HEK293T (cell line): Measurements from ENCODE around the gene INTS7.

ENCODE experiments used
- BHLHE40 ChIP-seq: fragments of 450-650 bp; IDR thresholded peaks from 2 replicates; pipeline ENCODE4 v1.6.1; 2016; ENCODE audit warnings: mild to moderate bottlenecking, moderate library complexity, borderline replicate concordance
- CTBP1 ChIP-seq: fragments of 450-650 bp; IDR thresholded peaks from 2 replicates; pipeline ENCODE4 v1.6.1; 2016; ENCODE audit warnings: borderline replicate concordance
- ELF4 ChIP-seq: fragments of 450-650 bp; IDR thresholded peaks from 2 replicates; pipeline ENCODE4 v1.6.1; 2017; ENCODE audit warnings: antibody characterized with exemption
- FOXA1 ChIP-seq: fragments of 450-650 bp; IDR thresholded peaks from 2 replicates; pipeline ENCODE4 v1.6.1; 2016; ENCODE audit warnings: mild to moderate bottlenecking
- FOXK2 ChIP-seq: fragments of 450-650 bp; IDR thresholded peaks from 2 replicates; pipeline ENCODE4 v1.6.1; 2016; ENCODE audit warnings: mild to moderate bottlenecking
- FOXM1 ChIP-seq: fragments of 450-650 bp; IDR thresholded peaks from 2 replicates; pipeline ENCODE4 v1.6.1; 2017; ENCODE audit warnings: mild to moderate bottlenecking, borderline replicate concordance
- HDGF ChIP-seq: fragments of 450-650 bp; IDR thresholded peaks from 2 replicates; pipeline ENCODE4 v1.6.1; 2017; ENCODE audit warnings: antibody characterized with exemption, borderline replicate concordance
- L3MBTL2 ChIP-seq: fragments of 450-650 bp; conservative IDR thresholded peaks from 2 replicates; pipeline ENCODE4 v1.6.1; 2016; ENCODE audit warnings: mild to moderate bottlenecking
- LEF1 ChIP-seq: fragments of 450-650 bp; IDR thresholded peaks from 2 replicates; pipeline ENCODE4 v1.6.1; 2017; ENCODE audit warnings: mild to moderate bottlenecking, borderline replicate concordance
- NFRKB ChIP-seq: fragments of 450-650 bp; IDR thresholded peaks from 2 replicates; pipeline ENCODE4 v1.6.1; 2016; ENCODE audit warnings: mild to moderate bottlenecking, moderate library complexity
- SP1 ChIP-seq: fragments of 450-650 bp; IDR thresholded peaks from 2 replicates; pipeline ENCODE4 v1.6.1; 2017
- SUZ12 ChIP-seq: fragments of 450-650 bp; IDR thresholded peaks from 2 replicates; pipeline ENCODE4 v1.6.1; 2016; ENCODE audit warnings: mild to moderate bottlenecking
- TARDBP ChIP-seq: fragments of 450-650 bp; IDR thresholded peaks from 2 replicates; pipeline ENCODE4 v1.6.1; 2016
- ZNF384 ChIP-seq: fragments of 450-650 bp; IDR thresholded peaks from 2 replicates; pipeline ENCODE4 v1.6.1; 2016

DNA sequence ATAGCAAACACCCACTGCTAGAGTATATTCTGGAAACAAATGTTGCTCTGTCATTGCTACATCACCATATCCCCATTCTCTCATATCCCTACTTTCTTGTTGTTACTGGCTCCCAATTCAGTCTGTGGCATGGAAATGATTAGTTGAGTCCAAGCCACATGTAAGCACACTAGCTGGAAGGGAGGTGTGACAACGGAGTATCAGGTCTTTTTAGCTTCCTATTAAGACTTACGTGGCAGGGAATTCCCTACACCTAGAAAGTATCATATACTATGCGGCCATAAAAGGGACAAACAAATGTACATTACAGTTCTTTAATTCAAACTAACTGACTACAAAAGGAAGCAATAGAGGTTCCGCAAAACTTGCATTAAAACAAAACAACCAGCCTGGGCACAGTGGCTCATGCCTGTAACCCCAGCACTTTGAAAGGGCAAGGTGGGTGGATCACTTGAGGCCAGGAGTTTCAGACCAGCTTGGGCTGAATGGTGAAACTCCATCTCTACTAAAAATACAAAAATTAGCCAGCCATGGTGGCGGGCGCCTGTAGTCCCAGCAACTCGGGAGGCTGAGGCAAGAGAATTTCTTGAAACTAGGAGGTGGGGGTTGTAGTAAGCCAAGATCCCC, 48.6 kb downstream of the INTS7 start:
- no peak for TF ChIP-seq SP1
- no peak for TF ChIP-seq FOXK2
- no peak for TF ChIP-seq FOXM1
- no peak for TF ChIP-seq BHLHE40
- no peak for TF ChIP-seq CTBP1
- TF ChIP-seq ZNF384: no peak
- TF ChIP-seq TARDBP: no peak
- TF ChIP-seq SUZ12: no peak
- no peak for TF ChIP-seq HDGF
- TF ChIP-seq ELF4: no peak
- no peak for TF ChIP-seq FOXA1
- no peak for TF ChIP-seq LEF1
- no peak for TF ChIP-seq L3MBTL2
- no peak for TF ChIP-seq NFRKB
